ENCODE data around the gene ITGA7.

DNA sequence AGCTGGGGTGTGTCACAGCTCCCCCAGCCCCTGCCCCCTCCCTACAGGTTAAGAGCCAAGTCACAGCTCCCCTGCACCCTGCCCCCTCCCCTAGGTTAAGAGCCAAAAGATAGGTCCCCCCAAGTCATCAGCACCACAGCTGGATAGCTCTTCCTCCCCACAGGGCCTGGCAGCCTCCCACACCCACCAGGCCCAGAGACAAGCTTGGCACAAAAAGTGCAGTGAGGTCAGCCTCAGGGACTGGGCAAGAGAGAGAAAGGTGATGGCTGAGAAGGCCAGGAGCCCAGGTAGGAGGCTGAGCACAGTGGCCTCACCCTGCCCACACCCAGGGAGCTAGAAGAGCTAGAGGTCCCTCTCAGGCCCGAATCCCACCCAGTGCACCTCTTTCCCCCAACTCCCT is 8.7 kb downstream of the ITGA7 start:
- TF ChIP-seq CSRNP3 (CRISPR knock-in tag; IDR thresholded peaks at IDR 0.05) (no peak), PATZ1 (CRISPR knock-in tag; IDR thresholded peaks at IDR 0.05; ENCODE audit: borderline replicate concordance) (no peak), ARNTL (CRISPR knock-in tag; IDR thresholded peaks at IDR 0.05; ENCODE audit: borderline replicate concordance, low read depth) (no peak), PPARA (CRISPR knock-in tag; IDR thresholded peaks at IDR 0.05; ENCODE audit: borderline replicate concordance) (no peak)

Data from SK-N-SH treated with all-trans-retinoic acid at 6 μM for 48 hours (cell line).